Erythroblast (primary cell): ENCODE data around the gene RHO.

Experiments
- GATA1 ChIP-seq: IDR thresholded peaks from 2 replicates; pipeline ENCODE4 v1.6.1; 2011; ENCODE audit warnings: low read depth, mild to moderate bottlenecking, control low read depth, low read length, moderate library complexity
- POLR2A ChIP-seq: IDR thresholded peaks from 2 replicates; pipeline ENCODE4 v1.6.1; 2011; ENCODE audit warnings: mild to moderate bottlenecking, low read length

DNA sequence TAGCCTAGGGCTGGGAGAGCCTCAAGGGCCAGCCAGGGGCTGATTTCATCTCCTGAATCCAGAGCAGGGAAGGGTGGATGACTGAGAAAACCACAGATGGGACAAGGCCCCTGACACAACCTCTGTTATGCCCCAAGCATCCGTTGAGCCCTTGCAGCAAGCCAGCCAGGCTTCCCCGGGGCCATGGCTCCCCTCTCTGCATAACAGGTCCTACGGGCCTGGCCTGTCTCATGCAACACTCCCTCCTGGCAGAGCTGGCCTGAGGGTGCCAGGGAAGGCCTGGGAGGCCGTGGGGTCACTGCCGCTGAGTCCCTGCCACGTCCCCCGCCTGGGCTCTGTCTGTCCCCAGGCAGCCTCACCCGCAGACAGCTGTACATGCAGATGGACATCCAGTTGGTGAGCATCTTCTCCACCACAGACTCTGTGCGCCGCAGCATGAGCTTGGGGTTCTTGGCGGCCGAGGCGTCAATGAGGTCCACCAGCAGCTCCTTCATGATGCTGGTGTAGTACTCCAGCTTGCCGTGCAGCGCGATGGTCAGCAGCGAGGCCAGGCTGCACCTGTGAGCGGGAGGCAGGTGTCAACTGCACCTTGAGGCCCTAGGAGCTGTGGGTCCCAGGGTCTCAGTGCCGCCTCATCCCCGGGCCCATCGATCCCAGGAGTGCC, 36.7 kb downstream of the RHO start:
- no peak for TF ChIP-seq POLR2A
- no peak for TF ChIP-seq GATA1
